GM10266 (cell line): ENCODE data around the gene ALX4.

Experiments used
- DNase-seq: peaks from one replicate; pipeline ENCODE4 v3.0.0; 2012; ENCODE audit errors: extremely low spot score
- CTCF ChIP-seq: IDR thresholded peaks from 2 replicates; pipeline ENCODE4 v1.5.1; 2012; ENCODE audit warnings: mild to moderate bottlenecking, low read depth; ENCODE audit not compliant: control insufficient read depth, insufficient read depth; ENCODE audit errors: missing control alignments

The ALX4 gene

GRCh38 chr11:44305470-44306051 lies 4.4 kb downstream of the ALX4 start:
- no peak for TF ChIP-seq CTCF
- no peak for DNase-seq

- no peak for DNase-seq
- no peak for TF ChIP-seq CTCF
Measured at GRCh38 chr11:44305026-44305469, 4.9 kb downstream of the ALX4 start.

GRCh38 chr11:44304091-44305025 lies 5.6 kb downstream of the ALX4 start:
- DNase-seq = no peak
- TF ChIP-seq CTCF = no peak

- no peak for TF ChIP-seq CTCF
- no peak for DNase-seq
Measured at GRCh38 chr11:44303401-44303938, 6.5 kb downstream of the ALX4 start.

- TF ChIP-seq CTCF = no peak
Measured at GRCh38 chr11:44301564-44302271, 8.2 kb downstream of the ALX4 start.

GRCh38 chr11:44300844-44301563 lies 8.9 kb downstream of the ALX4 start:
- TF ChIP-seq CTCF = no peak
- no peak for DNase-seq

More at GRCh38 chr11:44301564-44302271, 8.2 kb downstream of the ALX4 start:
- DNase-seq = no peak
